HepG2 (cell line): ENCODE data around the gene SLC35F3. TPM values are rescaled to one million over a fixed set of nuclear protein-coding genes. Genes with fewer than 3 reads are reported as not detected.

Experiments
- ATAC-seq: fragments of 200-7000 bp; cut with Tn5 transposase; 3 replicates; pipeline ENCODE4 v1.9.1; 2020; ENCODE audit warnings: mild to moderate bottlenecking, moderate library complexity
- BruUV-seq: library from RNA; stranded (reverse); fragments of 400-500 nt; replicated peaks from 2 replicates; lab custom pipeline; 2021; lab: Mats Ljungman, UMichigan
- CTCF ChIA-PET: fragments of 300-600 bp; formaldehyde crosslinking; extraction: SDS; loops from one replicate; lab custom pipeline; 2021; ENCODE audit warnings: low total read pairs, inconsistent platforms, low intra/inter-chr PET ratio; lab: Yijun Ruan, JAX
- POLR2A ChIA-PET: fragments of 350-600 bp; sonication (Branson Sonifier 250); formaldehyde crosslinking; loops from one replicate; lab custom pipeline; 2020; ENCODE audit warnings: antibody characterized with exemption, inconsistent platforms; lab: Yijun Ruan, JAX
- DNase-seq: peaks from one replicate; pipeline ENCODE4 v3.0.0-alpha.2; 2015; ENCODE audit warnings: low spot score
- FAIRE-seq: peaks from 3 replicates; lab custom pipeline; 2011; peaks lifted over from hg19 to GRCh38; lab: Jason Lieb, UNC
- H2AFZ ChIP-seq: one replicate; pipeline ENCODE4 v1.6.1; 2011; ENCODE audit warnings: low read length, inconsistent platforms
- H3K27ac ChIP-seq: fragments of 300-600 bp; 3 replicates; pipeline ENCODE4 v1.8.0; 2011; ENCODE audit warnings: mixed run types, mild to moderate bottlenecking, mixed read lengths, low read length, inconsistent platforms; ENCODE audit not compliant: insufficient read depth; ENCODE audit errors: extremely low read length
- H3K27me3 ChIP-seq, 2 experiments: fragments of 200-600 bp in 1 of 2; 2 replicates in 1 of 2; 3 replicates in 1 of 2; pipeline versions ENCODE4 v1.6.0 to v1.8.0; 2011; ENCODE audit warnings: low read length in 2 of 2, mild to moderate bottlenecking in 2 of 2, moderate library complexity in 2 of 2, inconsistent platforms in 1 of 2; ENCODE audit not compliant: insufficient read depth in 2 of 2, control insufficient read depth in 1 of 2
- H3K36me3 ChIP-seq, 2 experiments: fragments of 200-600 bp in 1 of 2; replicated peaks in 1 of 2; 2 replicates in 1 of 2; 3 replicates in 1 of 2; pipeline versions ENCODE4 v1.5.1 to v1.8.0; 2011; ENCODE audit warnings: low read length in 2 of 2, inconsistent platforms in 1 of 2; ENCODE audit not compliant: insufficient read depth in 2 of 2, control insufficient read depth in 1 of 2
- H3K4me1 ChIP-seq: 2 replicates; pipeline ENCODE4 v1.5.1; 2012; ENCODE audit warnings: low read length, inconsistent platforms; ENCODE audit not compliant: insufficient read depth
- H3K4me2 ChIP-seq: 2 replicates; pipeline ENCODE4 v1.6.0; 2011; ENCODE audit warnings: low read depth, low read length, inconsistent platforms
- H3K4me3 ChIP-seq, 3 experiments: fragments of 200-600 bp in 1 of 3; sonication (generic), shearing (Covaris generic) in 1 of 3; replicated peaks in 1 of 3; 2 replicates each; pipeline ENCODE4 v1.5.1; 2011 to 2016; ENCODE audit warnings: low read length in 3 of 3, inconsistent platforms in 2 of 3, low read depth in 2 of 3, mild to moderate bottlenecking in 2 of 3, control low read depth in 1 of 3, mixed read lengths in 1 of 3; ENCODE audit not compliant: insufficient read depth in 1 of 3
- H3K79me2 ChIP-seq: one replicate; pipeline ENCODE4 v1.6.1; 2011; ENCODE audit warnings: low read length, inconsistent platforms; ENCODE audit not compliant: insufficient read depth
- H3K9ac ChIP-seq: 2 replicates; pipeline ENCODE4 v1.6.0; 2011; ENCODE audit warnings: mild to moderate bottlenecking, low read depth, low read length, inconsistent platforms; ENCODE audit not compliant: insufficient read depth
- H3K9me3 ChIP-seq: 2 replicates; pipeline ENCODE4 v1.5.1; 2012; ENCODE audit warnings: mild to moderate bottlenecking, low read length
- H4K20me1 ChIP-seq: 2 replicates; pipeline ENCODE4 v1.6.0; 2011; ENCODE audit warnings: inconsistent platforms, mild to moderate bottlenecking, low read length, moderate library complexity; ENCODE audit not compliant: insufficient read depth
- ATF7 ChIP-seq, 2 experiments: fragments of 450-650 bp in 1 of 2; sonication (generic) in 1 of 2; formaldehyde crosslinking in 1 of 2; IDR thresholded peaks; 2 replicates each; pipeline versions ENCODE4 v1.4.0 to v1.6.1; 2016 to 2020; ENCODE audit warnings: antibody characterized with exemption in 1 of 2, mild to moderate bottlenecking in 1 of 2, missing genetic modification reagents in 1 of 2
- CREB1 ChIP-seq, 2 experiments: fragments of 450-650 bp in 1 of 2; IDR thresholded peaks; 2 replicates each; pipeline ENCODE4 v1.6.1; 2016 to 2017; ENCODE audit warnings: control low read depth in 1 of 2, mild to moderate bottlenecking in 1 of 2, missing compliant biosample characterization in 1 of 2, missing genetic modification characterization in 1 of 2
- CREBL2 ChIP-seq: sonication (generic); formaldehyde crosslinking; IDR thresholded peaks from 2 replicates; pipeline ENCODE4 v1.8.1; 2023; ENCODE audit warnings: missing genetic modification reagents, mild to moderate bottlenecking, borderline replicate concordance
- RBM22 ChIP-seq: fragments of 200-400 bp; formaldehyde crosslinking; optimal IDR thresholded peaks from 2 replicates; pipeline ENCODE3; 2017; ENCODE audit warnings: mild to moderate bottlenecking, low read length, moderate library complexity
- REXO4 ChIP-seq: sonication (generic); formaldehyde crosslinking; IDR thresholded peaks from 2 replicates; pipeline ENCODE4 v1.8.0; 2022; ENCODE audit warnings: missing genetic modification reagents, mild to moderate bottlenecking, borderline replicate concordance
- TRIM24 ChIP-seq: sonication (generic); formaldehyde crosslinking; IDR thresholded peaks from 2 replicates; pipeline ENCODE4 v1.8.0; 2022; ENCODE audit warnings: mild to moderate bottlenecking, missing genetic modification reagents
- ZBTB20 ChIP-seq: sonication (generic); formaldehyde crosslinking; IDR thresholded peaks from 2 replicates; pipeline ENCODE4 v1.8.1; 2023; ENCODE audit warnings: missing genetic modification reagents, low read depth, mild to moderate bottlenecking, borderline replicate concordance
- WGBS: methylation state at CpG from one replicate; pipeline ENCODE4 v1.1.6; 2017; ENCODE audit warnings: low lambda C conversion rate; 5-methylcytosine and 5-hydroxymethylcytosine counted together
- in situ Hi-C: cut with HindIII; loops from 2 replicates; pipeline ENCODE4 v1.10.0; 2017; ENCODE audit warnings: low pct_unique_long_range_greater_than_20kb; ENCODE audit not compliant: extremely low pct_ligation_motif_present
- intact Hi-C: fragments of 100-400 bp; cut with micrococcal nuclease; formaldehyde crosslinking; loops from one replicate; pipeline ENCODE4 v1.10.0; 2022; ENCODE audit not compliant: unreplicated experiment
- polyA plus RNA-seq, 8 experiments: library from polyadenylated mRNA; depleted of rRNA in 3 of 8; stranded (reverse) in 7 of 8; unstranded in 1 of 8; fragments of >200 nt; fragmentation: Illumina TruSeq in 4 of 8; extraction: Trizol in 4 of 8; gene quantifications; 2 replicates each; pipeline versions ENCODE4 v1.2.1 to v1.2.3, GENCODE V29; 2011 to 2016; ENCODE audit warnings: low read depth in 4 of 8, missing spikeins in 1 of 8, mixed read lengths in 1 of 8; ENCODE audit not compliant: insufficient read depth in 1 of 8
- total RNA-seq, 5 experiments: library from RNA; depleted of rRNA; stranded (reverse); fragments of >200 nt; fragmentation: Illumina TruSeq; extraction: Trizol; gene quantifications; 2 replicates each; pipeline ENCODE4 v1.2.3, GENCODE V29; 2016; ENCODE audit warnings: low read depth in 1 of 5

The SLC35F3 gene
- total and polyA plus RNA-seq, 2 of the 13 experiments (the other 11 are each of a cell fraction or from before 2014, with no cell fraction given): not detected

- Histone ChIP-seq H3K4me3 (no peak overlapping the region), H3K27ac (no peak overlapping the region), H3K79me2 (no peaks in the 10 kb centered on the region), H2AFZ (no peak overlapping the region), H3K36me3 (no peaks in the 10 kb centered on the region), H3K9me3 (no peaks in the 10 kb centered on the region), H3K4me1 (no peaks in the 10 kb centered on the region), H4K20me1 (no peaks in the 10 kb centered on the region)
- FAIRE-seq (no peak), DNase-seq (no peak), ATAC-seq (no peak)
- no TSS peak for BruUV-seq
- intact Hi-C loops (no loop called here), in situ Hi-C loops (no loop called here)
- WGBS: 2% methylated on average over 8 of the region's 9 CpGs
- POLR2A ChIA-PET: no interaction called here
- CTCF ChIA-PET: no interaction called here
- TF ChIP-seq ATF7 (IDR thresholded peaks at IDR 0.05) (peak; percentile 88), ATF7 (CRISPR knock-in tag; IDR thresholded peaks at IDR 0.05) (no peak), ZBTB20 (CRISPR knock-in tag) (no peak), RBM22 (no peak), CREB1 (IDR thresholded peaks at IDR 0.05) (peak; percentile 44), CREB1 (CRISPR knock-in tag; IDR thresholded peaks at IDR 0.05) (no peak), REXO4 (CRISPR knock-in tag) (no peak), TRIM24 (no peak), CREBL2 (CRISPR knock-in tag) (no peak)
- TF ChIP-seq, all 625 proteins: peak for 2
- Histone ChIP-seq H3K27me3 (no peaks in the 10 kb centered on the region), H3K9ac (no peak overlapping the region), H3K4me2 (no peak overlapping the region)
These were observed 136.2 kb downstream of the SLC35F3 start for GRCh38 chr1:234040446-234041317.
